A549 treated with CpdA at 1 μM for 4 hours (cell line): ENCODE results near the gene PRKD2. TPM values are rescaled to one million over a fixed set of nuclear protein-coding genes. Genes with fewer than 3 reads are reported as not detected.

Source experiments
- total RNA-seq: library from RNA; stranded (reverse); fragments of 200-300 nt; extraction: Qiagen RNA extraction; gene quantifications from 5 replicates; pipeline ENCODE4 v1.2.3, GENCODE V29; 2022; ENCODE audit warnings: low read depth

PRKD2 gene
- total RNA-seq = 24.6 to 35.2 TPM (median 31.3 TPM) in 5 replicates

DNA sequence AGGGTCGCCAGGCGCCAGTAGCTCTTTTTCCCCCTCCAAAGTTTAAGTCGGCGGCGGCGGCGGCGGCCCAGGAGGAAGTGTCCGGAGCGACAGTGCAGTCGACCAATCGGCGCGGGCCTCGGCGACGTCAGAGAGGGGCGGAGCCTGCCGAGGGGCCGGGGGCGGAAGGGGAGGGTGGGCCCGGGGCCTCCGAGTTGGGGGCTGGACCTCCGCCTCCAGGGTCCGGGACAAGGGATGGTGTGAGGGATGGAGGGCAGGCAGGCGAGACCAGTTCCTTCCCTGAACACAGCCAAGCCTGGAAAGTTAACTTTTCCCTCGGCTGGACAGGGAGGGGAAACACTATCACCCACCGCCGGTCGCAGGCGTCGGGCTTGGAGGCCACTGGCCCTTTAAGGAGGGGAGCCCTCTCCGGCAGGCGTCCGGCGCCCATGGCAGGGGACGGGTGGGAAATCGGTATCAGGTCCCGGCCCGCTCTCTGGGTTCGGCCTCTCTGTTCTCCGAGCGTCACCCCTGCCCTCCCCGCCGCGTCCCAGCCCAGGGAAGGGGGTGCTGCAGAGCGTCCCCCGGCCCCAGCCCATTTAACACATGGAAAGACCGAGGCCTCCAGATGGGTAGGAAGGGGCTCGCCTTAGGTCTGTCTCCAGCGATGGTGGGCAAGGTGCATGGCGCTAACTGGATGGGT lies at the start of gene PRKD2:
TSS of gene PRKD2 (minus strand) at position 81 of the 682 bp plus-strand sequence. CDS start 744 bp downstream, outside the sequence.

DNA sequence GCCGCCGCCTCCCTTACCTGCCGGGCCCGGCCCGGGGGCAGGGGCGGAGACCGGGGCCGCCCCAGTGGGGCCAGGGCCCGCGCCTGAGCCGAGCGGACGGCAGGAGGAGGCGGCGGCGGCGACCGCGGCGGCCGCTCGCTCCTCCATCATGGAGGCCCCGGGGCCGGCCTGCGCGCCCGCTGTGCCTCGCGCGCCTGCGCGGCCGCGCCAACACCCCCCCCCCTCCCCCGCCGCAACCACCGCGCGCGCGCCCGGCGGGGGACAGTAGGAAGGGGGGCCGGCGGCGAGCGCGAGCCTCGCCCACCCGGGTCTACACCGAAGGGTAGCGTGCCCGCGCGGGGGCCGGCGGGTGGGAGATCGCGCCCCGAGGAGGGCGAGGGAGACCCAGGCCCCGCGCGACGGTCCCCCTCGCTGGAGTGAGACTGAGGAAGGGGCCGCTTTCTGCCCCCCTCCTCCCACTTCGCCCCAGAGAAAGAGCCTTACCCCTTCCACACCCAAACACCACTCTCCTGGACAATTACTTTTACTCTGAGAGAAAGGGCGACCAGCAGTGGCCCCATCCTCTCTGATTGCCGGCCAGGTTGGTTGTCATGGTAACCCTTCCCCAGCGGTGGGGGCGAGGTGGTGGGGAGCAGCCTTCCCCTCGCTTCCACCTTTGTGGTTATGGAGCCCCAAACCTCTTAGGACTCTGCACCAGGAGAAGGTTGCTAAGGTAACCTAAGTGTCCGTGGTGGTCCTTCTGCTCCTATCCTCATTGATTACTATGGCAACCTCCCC lies 29.6 kb upstream of the PRKD2 start, which contains the start of gene STRN4:
TSS of gene STRN4 (minus strand) at position 170 of the 777 bp plus-strand sequence. CDS start at position 150, 20 bp downstream.

DNA sequence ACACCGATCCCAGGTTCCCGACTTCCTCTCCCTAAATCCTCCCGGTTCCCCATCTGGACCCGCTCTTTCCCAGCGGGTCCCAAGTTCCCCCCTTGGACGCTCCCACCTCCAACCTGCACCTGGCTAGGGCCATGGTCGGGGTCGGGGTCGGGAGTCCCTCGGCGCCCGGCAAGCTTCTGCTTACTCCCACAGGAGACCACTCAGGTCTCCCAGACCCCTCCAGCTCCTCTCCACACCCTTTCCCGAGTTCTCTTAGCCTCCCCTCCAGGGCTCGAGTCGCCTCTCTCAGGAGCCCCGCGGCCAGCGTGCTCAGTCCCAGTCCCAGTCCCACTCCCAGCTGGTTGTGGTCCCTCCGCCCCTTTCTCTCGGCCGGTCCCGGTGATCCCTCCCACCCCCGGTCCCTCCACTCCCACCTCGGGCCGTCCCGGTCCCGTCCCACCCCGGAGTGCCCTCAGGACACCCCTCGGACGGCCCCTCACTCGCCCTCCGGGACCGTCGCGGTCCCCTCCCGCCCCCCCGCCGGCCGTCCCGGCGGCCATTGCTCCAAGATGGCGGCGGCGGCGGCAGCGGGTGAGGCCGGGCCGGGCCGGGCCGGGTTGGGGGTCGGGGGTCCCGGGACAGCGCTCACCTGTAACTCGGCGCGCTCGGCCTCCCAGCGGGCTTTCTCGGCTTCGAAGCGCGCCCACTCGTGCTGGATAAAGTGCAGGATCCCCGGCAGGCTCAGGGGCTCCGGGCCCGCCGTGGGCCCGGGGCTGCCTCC lies 28.8 kb upstream of the PRKD2 start, which contains the start of gene FKRP:
TSS of gene FKRP (plus strand) at position 537 of the 760 bp plus-strand sequence. CDS start 9,394 bp downstream, outside the sequence.

DNA sequence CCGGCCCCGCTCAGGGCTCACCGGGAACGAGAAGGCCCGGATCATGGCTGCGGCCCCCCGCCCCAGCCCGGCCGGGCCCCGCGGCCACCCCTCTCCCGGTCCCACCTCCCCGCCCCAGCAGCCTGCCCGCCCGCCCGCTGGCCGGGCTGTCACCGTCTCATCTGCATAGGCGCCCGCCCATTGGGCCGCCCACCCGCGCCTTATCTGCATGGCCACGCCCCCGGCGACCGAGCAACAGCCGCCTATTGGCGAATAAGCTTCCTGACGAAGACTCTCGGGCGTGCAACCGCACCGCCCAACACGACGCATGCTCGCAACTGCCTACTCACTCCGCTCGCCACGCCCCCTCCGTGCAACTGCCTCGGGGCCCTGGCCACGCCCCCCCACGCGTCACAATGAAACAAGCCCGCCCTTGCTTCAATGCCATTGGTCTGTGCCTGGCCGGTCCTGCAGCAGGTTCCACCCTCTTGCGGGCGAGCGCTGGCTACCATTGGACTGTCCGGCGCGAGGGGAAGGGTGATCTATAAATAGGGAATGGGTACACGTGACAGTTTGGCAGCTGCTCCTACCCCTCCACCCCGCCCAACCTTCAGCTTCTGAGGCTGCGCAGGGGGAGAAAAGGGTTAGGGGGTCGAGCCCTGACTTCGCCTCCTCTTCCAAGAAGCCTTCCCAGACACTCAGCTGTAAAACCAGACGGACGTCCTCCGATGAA lies 55.7 kb downstream of the PRKD2 start, which contains the start of gene DACT3:
TSS of gene DACT3 (minus strand) at position 163 of the 712 bp plus-strand sequence. CDS start at position 45, 118 bp downstream.

DNA sequence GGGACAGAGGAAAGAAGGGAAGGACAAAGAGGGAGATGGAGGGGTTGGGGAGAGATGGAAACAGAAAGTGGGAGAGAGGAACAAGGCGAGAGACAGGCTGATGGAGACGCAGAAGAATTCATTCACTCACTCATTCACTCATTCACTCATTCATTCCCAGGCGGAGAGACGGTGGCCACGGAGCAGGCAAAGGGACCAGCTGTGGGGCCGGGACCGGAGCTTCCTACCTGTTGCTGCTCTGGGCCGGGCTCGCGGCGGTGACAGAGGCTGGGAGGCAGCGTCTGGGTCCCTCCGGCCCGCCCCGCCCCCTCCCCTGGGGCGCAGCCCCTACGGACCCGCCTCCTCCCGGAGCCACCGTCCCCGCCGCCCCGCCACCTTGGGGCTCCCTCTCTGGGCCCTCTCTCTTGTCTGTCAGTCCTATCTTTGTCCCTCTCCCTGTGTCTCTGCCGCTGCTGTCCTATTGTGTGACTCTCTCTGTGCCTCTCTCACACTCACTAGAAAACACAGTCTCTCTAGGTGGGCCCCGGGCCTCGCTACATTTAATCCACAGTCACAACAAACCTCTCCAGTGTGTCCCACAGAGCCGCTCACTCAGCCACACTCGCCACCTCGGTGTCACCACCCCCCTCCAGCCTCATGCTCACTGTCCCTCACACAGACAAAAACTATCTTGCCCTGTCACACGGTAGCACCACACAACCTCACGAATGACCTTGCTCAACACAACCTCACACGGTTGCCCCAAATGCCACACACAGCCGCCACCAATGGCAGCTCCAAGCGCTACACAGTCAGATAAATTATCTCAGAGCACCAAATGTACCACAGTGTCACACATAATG lies 80.8 kb downstream of the PRKD2 start, which contains the start of gene GNG8:
TSS of gene GNG8 (minus strand) at position 283 of the 842 bp plus-strand sequence. CDS start 1,520 bp downstream, outside the sequence.

DNA sequence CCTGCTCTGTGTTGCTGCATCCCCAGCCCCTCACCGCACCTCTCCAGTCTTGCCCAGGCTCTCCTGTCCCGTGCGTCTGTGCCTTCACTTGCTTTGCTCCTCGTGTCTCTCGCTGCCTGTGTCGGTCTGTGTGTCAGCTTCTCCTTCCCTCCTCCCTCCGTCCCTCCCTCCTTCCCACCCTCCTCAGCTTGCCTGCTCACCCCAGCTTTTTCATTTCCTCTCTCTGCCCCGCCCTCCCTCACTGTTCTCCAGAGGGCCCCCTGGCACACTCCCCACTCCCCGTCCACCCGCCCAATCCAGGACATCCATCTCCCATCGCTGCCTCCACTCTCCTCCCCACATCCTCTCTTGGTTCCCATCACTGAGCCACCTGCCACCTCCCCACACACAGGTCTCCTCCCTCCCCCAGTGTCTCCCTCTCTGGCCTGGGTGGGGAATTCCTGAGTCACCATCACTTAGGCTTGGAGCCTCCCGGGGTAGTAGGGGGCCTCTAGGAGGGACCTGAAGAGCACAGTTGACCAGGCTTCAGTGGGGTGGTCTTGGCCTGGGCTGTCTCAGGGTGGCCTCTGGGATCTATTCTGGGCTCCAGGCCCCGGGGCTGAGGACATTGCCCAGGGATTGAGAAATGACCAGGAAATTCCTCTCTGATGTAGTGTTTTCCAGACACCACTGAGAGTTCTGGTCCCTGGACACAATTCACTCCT lies 91.8 kb downstream of the PRKD2 start, which contains the start of gene PTGIR:
TSS of gene PTGIR (minus strand) at position 132 of the 704 bp plus-strand sequence. CDS start 864 bp downstream, outside the sequence.

Other genes starting within 250 kb of the PRKD2 start
- 10.0 to 11.8 TPM (median 11.4 TPM) in 5 replicates for gene PNMA8A, start 245.6 kb downstream of the PRKD2 start, total RNA-seq
- gene PNMA8B, start 221.2 kb downstream of the PRKD2 start, total RNA-seq = not detected in 5 replicates
- 198 to 251 TPM (median 238 TPM) in 5 replicates for gene CALM3, start 115.8 kb downstream of the PRKD2 start, total RNA-seq
- 0.06 to 0.11 TPM in 2 of 5 replicates, not detected in the others for gene PTGIR, start 92.0 kb downstream of the PRKD2 start, total RNA-seq
- not detected in 5 replicates for gene GNG8, start 80.9 kb downstream of the PRKD2 start, total RNA-seq
- gene DACT3, start 55.9 kb downstream of the PRKD2 start, total RNA-seq = 0.19 to 0.41 TPM (median 0.38 TPM) in 5 replicates
- 16.6 to 21.8 TPM (median 20.8 TPM) in 5 replicates for gene FKRP, start 28.9 kb upstream of the PRKD2 start, total RNA-seq
- gene STRN4, start 29.3 kb upstream of the PRKD2 start, total RNA-seq = 70.7 to 89.0 TPM (median 83.4 TPM) in 5 replicates
- gene SLC1A5, start 71.5 kb upstream of the PRKD2 start, total RNA-seq = 237 to 296 TPM (median 273 TPM) in 5 replicates
- gene AP2S1, start 133.7 kb upstream of the PRKD2 start, total RNA-seq = 224 to 309 TPM (median 291 TPM) in 5 replicates
- 23.9 to 32.0 TPM (median 29.7 TPM) in 5 replicates for gene ARHGAP35, start 143.9 kb upstream of the PRKD2 start, total RNA-seq